Measurements from ENCODE around the gene ARID1B. TPM values are rescaled to one million over a fixed set of nuclear protein-coding genes. Genes with fewer than 3 reads are reported as not detected.

Gene ARID1B
- total RNA-seq, 1 experiment from 2014 or later, result 20.9 TPM

- DNase-seq, result no peak
- no peaks in the 10 kb centered on the region; the same call in 1 of the 2 replicates for H3K36me3 ChIP-seq (replicated peaks; ENCODE audit: control insufficient read depth, insufficient read depth, low read length)
- H3K27me3 ChIP-seq (ENCODE audit: control insufficient read depth, insufficient read depth, low read length), result no peaks in the 10 kb centered on the region
- H3K4me3 ChIP-seq (ENCODE audit: insufficient read depth, low read depth, low read length), result no peak overlapping the region
These were observed 382.2 kb downstream of the ARID1B start for GRCh38 chr6:157159348-157159747.

- Histone ChIP-seq H3K4me3 (ENCODE audit: insufficient read depth, low read depth, low read length) (no peak overlapping the region), H3K27me3 (ENCODE audit: control insufficient read depth, insufficient read depth, low read length) (no peaks in the 10 kb centered on the region), H3K36me3 (replicated peaks; ENCODE audit: control insufficient read depth, insufficient read depth, low read length) (no peaks in the 10 kb centered on the region; the same call in 1 of the 2 replicates)
- DNase-seq, result no peak
These were observed 384.7 kb downstream of the ARID1B start for GRCh38 chr6:157161912-157162311.

GRCh38 chr6:157162766-157163433, 385.7 kb downstream of the ARID1B start:
- Histone ChIP-seq H3K36me3 (replicated peaks; ENCODE audit: control insufficient read depth, insufficient read depth, low read length) (no peaks in the 10 kb centered on the region; the same call in 1 of the 2 replicates), H3K4me3 (ENCODE audit: insufficient read depth, low read depth, low read length) (no peak overlapping the region), H3K27me3 (ENCODE audit: control insufficient read depth, insufficient read depth, low read length) (no peaks in the 10 kb centered on the region)
- peak; percentile 52 for DNase-seq

DNA sequence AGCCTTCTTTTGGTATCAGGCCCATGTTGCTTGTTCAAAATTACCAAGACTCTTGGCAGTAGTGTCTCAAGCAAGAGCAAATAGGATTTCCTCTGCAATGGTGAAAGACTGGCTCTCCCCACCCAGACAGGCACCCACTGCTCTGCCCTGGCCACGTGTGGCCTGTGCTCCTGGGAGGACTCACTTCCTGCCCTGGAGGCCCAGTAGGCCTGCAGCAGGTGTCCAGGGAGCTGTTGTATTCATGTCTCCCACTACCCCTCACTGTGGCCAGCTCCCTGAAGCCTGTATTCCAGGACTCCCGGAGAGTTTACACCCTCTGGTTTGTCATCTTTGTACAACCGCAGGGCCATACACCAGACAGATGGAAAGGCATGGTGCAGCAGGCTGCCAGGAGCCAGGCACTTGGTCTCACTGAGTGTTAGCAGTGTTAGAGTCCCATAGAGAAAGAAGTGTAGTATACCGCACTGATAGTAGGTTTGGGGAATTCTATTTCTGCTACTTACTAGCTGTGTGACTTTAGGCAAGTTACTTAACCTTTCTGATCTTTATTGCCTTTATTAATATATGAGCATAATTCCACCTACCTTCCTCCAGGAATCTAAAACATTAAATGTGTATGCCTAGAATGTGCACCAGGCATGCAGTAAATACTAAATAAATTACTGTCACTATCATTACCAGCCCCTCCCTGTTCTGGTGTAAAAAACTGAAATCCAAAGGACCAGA, 386.4 kb downstream of the ARID1B start:
- no peaks in the 10 kb centered on the region for H3K27me3 ChIP-seq (ENCODE audit: control insufficient read depth, insufficient read depth, low read length)
- no peak for DNase-seq

DNA sequence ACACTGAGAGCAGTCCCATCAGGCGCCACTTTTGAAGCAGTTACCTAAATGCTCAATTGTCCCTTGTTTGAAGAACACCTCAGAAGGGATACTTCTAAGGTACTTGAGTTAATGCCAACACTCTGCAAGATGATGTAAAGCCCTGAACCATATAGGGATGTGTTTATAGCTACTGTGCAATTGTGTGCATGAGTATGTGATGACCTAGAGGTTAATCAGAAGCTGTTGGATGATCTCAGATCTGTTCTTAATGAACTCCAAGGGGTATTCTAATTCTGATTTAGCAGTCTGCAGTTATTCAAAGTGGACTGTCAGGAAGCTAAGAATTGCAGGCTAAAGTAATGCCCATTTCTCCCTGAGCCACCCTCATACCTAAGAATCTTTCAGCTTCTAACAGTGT, 387.8 kb downstream of the ARID1B start:
- no peaks in the 10 kb centered on the region for H3K27me3 ChIP-seq (ENCODE audit: control insufficient read depth, insufficient read depth, low read length)
- no peak overlapping the region for H3K4me3 ChIP-seq (ENCODE audit: insufficient read depth, low read depth, low read length)

More for the DNA sequence above, 386.4 kb downstream of the ARID1B start:
- H3K4me3 ChIP-seq (ENCODE audit: insufficient read depth, low read depth, low read length), result no peak overlapping the region
- no peaks in the 10 kb centered on the region; the same call in 1 of the 2 replicates for H3K36me3 ChIP-seq (replicated peaks; ENCODE audit: control insufficient read depth, insufficient read depth, low read length)

GRCh38 chr6:157166784-157167183, 389.6 kb downstream of the ARID1B start:
- H3K27me3 ChIP-seq (ENCODE audit: control insufficient read depth, insufficient read depth, low read length), result no peaks in the 10 kb centered on the region
- H3K36me3 ChIP-seq (replicated peaks; ENCODE audit: control insufficient read depth, insufficient read depth, low read length), result no peaks in the 10 kb centered on the region; the same call in none of the 2 replicates
- no peak for DNase-seq
- no peak overlapping the region for H3K4me3 ChIP-seq (ENCODE audit: insufficient read depth, low read depth, low read length)

More for the DNA sequence above, 387.8 kb downstream of the ARID1B start:
- H3K36me3 ChIP-seq (replicated peaks; ENCODE audit: control insufficient read depth, insufficient read depth, low read length), result no peaks in the 10 kb centered on the region; the same call in none of the 2 replicates
- DNase-seq, result no peak

GRCh38 chr6:157167837-157168236, 390.7 kb downstream of the ARID1B start:
- Histone ChIP-seq H3K36me3 (replicated peaks; ENCODE audit: control insufficient read depth, insufficient read depth, low read length) (no peaks in the 10 kb centered on the region; the same call in none of the 2 replicates), H3K27me3 (ENCODE audit: control insufficient read depth, insufficient read depth, low read length) (no peaks in the 10 kb centered on the region), H3K4me3 (ENCODE audit: insufficient read depth, low read depth, low read length) (no peak overlapping the region)
- no peak for DNase-seq

- Histone ChIP-seq H3K36me3 (replicated peaks; ENCODE audit: control insufficient read depth, insufficient read depth, low read length) (no peaks in the 10 kb centered on the region; the same call in none of the 2 replicates), H3K27me3 (ENCODE audit: control insufficient read depth, insufficient read depth, low read length) (no peaks in the 10 kb centered on the region), H3K4me3 (ENCODE audit: insufficient read depth, low read depth, low read length) (no peak overlapping the region)
- no peak for DNase-seq
These were observed 391.3 kb downstream of the ARID1B start for GRCh38 chr6:157168471-157168870.

DNA sequence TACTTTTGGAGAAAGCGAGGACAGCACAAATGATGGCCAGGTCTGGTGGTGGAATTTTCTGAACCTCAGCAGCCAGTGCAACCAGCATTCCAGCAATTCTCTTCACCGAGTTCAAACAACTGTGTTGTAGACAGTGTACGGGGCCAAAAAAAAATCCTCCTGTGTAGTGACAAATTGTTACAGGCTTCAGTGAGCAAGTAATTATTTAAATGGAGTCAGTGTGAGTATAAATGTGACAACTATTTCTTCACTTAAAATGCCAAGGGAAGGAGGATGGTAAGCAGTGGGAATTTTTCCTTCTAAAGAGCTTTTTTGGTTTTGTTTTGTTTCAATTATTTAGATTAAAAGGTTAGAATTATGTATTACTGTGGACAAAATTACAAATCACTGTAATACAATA, 392.0 kb downstream of the ARID1B start:
- no peak for DNase-seq
- H3K27me3 ChIP-seq (ENCODE audit: control insufficient read depth, insufficient read depth, low read length), result no peaks in the 10 kb centered on the region
- H3K36me3 ChIP-seq (replicated peaks; ENCODE audit: control insufficient read depth, insufficient read depth, low read length), result peaks cover 1% of the 10 kb centered on the region
- no peak overlapping the region for H3K4me3 ChIP-seq (ENCODE audit: insufficient read depth, low read depth, low read length)

GRCh38 chr6:157169656-157170055, 392.5 kb downstream of the ARID1B start:
- Histone ChIP-seq H3K36me3 (replicated peaks; ENCODE audit: control insufficient read depth, insufficient read depth, low read length) (peaks cover 1% of the 10 kb centered on the region), H3K4me3 (ENCODE audit: insufficient read depth, low read depth, low read length) (no peak overlapping the region), H3K27me3 (ENCODE audit: control insufficient read depth, insufficient read depth, low read length) (no peaks in the 10 kb centered on the region)
- no peak for DNase-seq

GRCh38 chr6:157170535-157170934, 393.4 kb downstream of the ARID1B start:
- no peaks in the 10 kb centered on the region for H3K27me3 ChIP-seq (ENCODE audit: control insufficient read depth, insufficient read depth, low read length)
- no peak for DNase-seq
- H3K4me3 ChIP-seq (ENCODE audit: insufficient read depth, low read depth, low read length), result no peak overlapping the region
- H3K36me3 ChIP-seq (replicated peaks; ENCODE audit: control insufficient read depth, insufficient read depth, low read length), result peaks cover 1% of the 10 kb centered on the region

- H3K27me3 ChIP-seq (ENCODE audit: control insufficient read depth, insufficient read depth, low read length), result no peaks in the 10 kb centered on the region
- peaks cover 1% of the 10 kb centered on the region for H3K36me3 ChIP-seq (replicated peaks; ENCODE audit: control insufficient read depth, insufficient read depth, low read length)
- H3K4me3 ChIP-seq (ENCODE audit: insufficient read depth, low read depth, low read length), result no peak overlapping the region
- no peak for DNase-seq
These were observed 394.6 kb downstream of the ARID1B start for GRCh38 chr6:157171801-157172200.

DNA sequence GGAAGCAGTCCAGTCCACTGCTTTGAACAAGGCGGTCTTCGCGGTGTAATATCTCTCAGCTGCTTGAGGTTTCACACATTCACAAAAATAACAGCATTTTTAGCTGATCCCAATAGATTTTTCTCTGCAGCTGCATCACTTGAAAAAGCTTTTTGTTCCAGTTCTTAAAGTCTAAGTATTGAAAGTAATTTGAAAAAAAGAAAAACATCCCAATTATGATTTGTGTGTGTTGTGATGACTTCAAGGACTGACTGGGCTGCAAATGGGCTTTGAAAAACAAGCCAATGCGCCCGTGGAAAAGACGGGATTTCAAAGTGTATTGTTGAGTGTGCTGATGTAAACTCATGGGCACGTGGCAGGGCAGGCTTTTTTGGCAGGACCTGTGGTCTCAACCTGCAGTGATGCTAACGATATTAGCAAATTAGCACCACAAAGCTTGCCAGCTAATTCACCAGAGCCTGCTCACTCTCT, 395.1 kb downstream of the ARID1B start:
- H3K27me3 ChIP-seq (ENCODE audit: control insufficient read depth, insufficient read depth, low read length), result no peaks in the 10 kb centered on the region
- H3K4me3 ChIP-seq (ENCODE audit: insufficient read depth, low read depth, low read length), result no peak overlapping the region
- peaks cover 1% of the 10 kb centered on the region; the same call in 1 of the 2 replicates for H3K36me3 ChIP-seq (replicated peaks; ENCODE audit: control insufficient read depth, insufficient read depth, low read length)
- no peak for DNase-seq

DNA sequence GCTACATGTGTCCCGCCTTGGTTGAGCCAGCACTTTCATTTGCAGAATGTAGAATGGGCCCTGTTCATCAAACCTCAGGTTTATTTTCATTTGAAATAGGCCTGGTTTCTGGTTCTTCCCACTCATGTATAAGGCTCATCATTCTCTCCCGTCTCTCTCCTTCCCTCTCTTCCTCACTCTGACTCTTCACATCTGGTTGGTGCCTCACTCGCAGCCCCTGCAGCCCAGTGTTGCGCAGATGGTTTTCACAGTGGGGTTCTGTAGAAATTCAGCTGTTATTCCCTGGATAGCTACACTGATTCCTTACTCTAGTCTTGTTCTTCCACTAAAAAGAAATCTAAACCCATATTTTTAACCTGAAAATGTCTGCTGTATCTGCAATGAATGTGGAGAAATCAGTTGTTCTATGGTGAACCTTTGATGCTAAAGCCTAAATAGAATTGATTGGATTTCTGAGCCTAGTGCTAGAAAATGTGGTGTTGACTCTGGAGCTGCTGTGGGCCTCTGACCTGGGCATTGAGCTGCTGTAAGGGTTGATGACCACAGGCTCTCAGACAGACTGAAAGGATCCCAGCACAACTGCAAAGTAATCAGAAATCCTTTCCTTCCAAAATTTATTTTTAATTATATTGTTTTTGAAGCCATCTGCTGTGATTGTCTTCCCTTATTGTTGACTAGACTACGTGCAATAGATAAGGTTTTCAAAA, 395.8 kb downstream of the ARID1B start:
- DNase-seq, result no peak
- H3K27me3 ChIP-seq (ENCODE audit: control insufficient read depth, insufficient read depth, low read length), result no peaks in the 10 kb centered on the region
- peaks cover 1% of the 10 kb centered on the region; the same call in 1 of the 2 replicates for H3K36me3 ChIP-seq (replicated peaks; ENCODE audit: control insufficient read depth, insufficient read depth, low read length)
- H3K4me3 ChIP-seq (ENCODE audit: insufficient read depth, low read depth, low read length), result no peak overlapping the region
